DND-41 (cell line): ENCODE results near the gene ELOVL5.
A peak's percentile ranks its signal among the peaks of the same experiment; 100 is the strongest.

Experiments used
- EZH2 ChIP-seq: IDR thresholded peaks from 3 replicates; pipeline ENCODE4 v1.6.1; 2012; ENCODE audit warnings: borderline replicate concordance, low read depth, mild to moderate bottlenecking, moderate library complexity, low read length, inconsistent platforms; ENCODE audit not compliant: severe bottlenecking
- TF ChIP-seq, protein P1 (sequence below): IDR thresholded peaks from 2 replicates; pipeline ENCODE4 v1.5.1; 2012; ENCODE audit warnings: borderline replicate concordance, low read length, moderate library complexity, mild to moderate bottlenecking; ENCODE audit not compliant: poor library complexity, severe bottlenecking; ENCODE audit errors: extremely low read depth

DNA sequence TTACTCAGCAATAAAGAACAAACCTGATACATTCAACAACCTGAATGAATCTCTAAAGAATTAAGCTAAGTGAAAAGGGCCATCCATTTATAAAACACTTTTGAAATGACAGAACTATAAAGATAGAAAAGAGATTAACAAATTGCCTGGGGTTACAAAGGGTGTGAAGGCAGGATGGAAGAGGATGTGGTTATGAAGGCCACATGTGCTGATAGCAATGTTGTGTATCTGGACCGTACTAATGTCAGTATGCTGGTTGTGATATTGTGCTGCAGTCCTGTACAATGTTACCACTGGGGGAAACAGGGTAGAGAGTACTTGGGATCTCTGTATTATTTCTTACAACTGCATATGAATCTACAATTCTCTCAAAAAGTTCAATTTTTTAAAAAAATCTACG is 36.4 kb downstream of the ELOVL5 start:
- TF ChIP-seq, protein P1, sequence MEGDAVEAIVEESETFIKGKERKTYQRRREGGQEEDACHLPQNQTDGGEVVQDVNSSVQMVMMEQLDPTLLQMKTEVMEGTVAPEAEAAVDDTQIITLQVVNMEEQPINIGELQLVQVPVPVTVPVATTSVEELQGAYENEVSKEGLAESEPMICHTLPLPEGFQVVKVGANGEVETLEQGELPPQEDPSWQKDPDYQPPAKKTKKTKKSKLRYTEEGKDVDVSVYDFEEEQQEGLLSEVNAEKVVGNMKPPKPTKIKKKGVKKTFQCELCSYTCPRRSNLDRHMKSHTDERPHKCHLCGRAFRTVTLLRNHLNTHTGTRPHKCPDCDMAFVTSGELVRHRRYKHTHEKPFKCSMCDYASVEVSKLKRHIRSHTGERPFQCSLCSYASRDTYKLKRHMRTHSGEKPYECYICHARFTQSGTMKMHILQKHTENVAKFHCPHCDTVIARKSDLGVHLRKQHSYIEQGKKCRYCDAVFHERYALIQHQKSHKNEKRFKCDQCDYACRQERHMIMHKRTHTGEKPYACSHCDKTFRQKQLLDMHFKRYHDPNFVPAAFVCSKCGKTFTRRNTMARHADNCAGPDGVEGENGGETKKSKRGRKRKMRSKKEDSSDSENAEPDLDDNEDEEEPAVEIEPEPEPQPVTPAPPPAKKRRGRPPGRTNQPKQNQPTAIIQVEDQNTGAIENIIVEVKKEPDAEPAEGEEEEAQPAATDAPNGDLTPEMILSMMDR, result peak; percentile 27
- no peak for TF ChIP-seq EZH2
